HEK293 (cell line): ENCODE results near the gene RTN4.

Experiments used
- CTCF ChIA-PET: fragments of 350-600 bp; formaldehyde crosslinking; extraction: SDS; loops from one replicate; lab custom pipeline; 2021; ENCODE audit warnings: antibody characterized with exemption; lab: Yijun Ruan, JAX
- POLR2A ChIA-PET: fragments of 300-600 bp; formaldehyde crosslinking; extraction: SDS; loops from one replicate; lab custom pipeline; 2020; ENCODE audit warnings: antibody characterized with exemption, inconsistent platforms; lab: Yijun Ruan, JAX
- H3K27ac ChIP-seq: fragments of 200-500 bp; sonication (Bioruptor generic); 2 replicates; pipeline ENCODE4 v1.5.1; 2014; ENCODE audit warnings: low read depth, low read length, control low read depth, inconsistent platforms; ENCODE audit errors: extremely low read depth
- H3K36me3 ChIP-seq, 2 experiments: fragments of 200-500 bp in 1 of 2; sonication (Bioruptor generic) in 1 of 2; 1 replicate in 1 of 2; 2 replicates in 1 of 2; pipeline ENCODE4 v1.5.1; 2014 to 2017; ENCODE audit warnings: inconsistent platforms in 2 of 2, low read length in 2 of 2; ENCODE audit not compliant: control insufficient read depth in 2 of 2, insufficient read depth in 1 of 2
- H3K4me1 ChIP-seq: fragments of 200-500 bp; sonication (Bioruptor generic); 2 replicates; pipeline ENCODE4 v1.5.1; 2014; ENCODE audit warnings: mild to moderate bottlenecking, low read length, inconsistent platforms; ENCODE audit not compliant: control insufficient read depth, insufficient read depth
- H3K4me3 ChIP-seq: 2 replicates; pipeline ENCODE4 v1.5.1; 2011; ENCODE audit warnings: low read depth, mild to moderate bottlenecking, control low read depth, low read length, moderate library complexity
- H3K9me3 ChIP-seq: fragments of 200-500 bp; sonication (Bioruptor generic); 2 replicates; pipeline ENCODE4 v1.5.1; 2014; ENCODE audit warnings: low read depth, low read length, inconsistent platforms; ENCODE audit not compliant: control insufficient read depth, insufficient read depth
- HOXC10 ChIP-seq: sonication (generic); formaldehyde crosslinking; IDR thresholded peaks from 2 replicates; pipeline ENCODE4 v1.8.1; 2023; ENCODE audit warnings: mild to moderate bottlenecking, missing genetic modification reagents
- PRDM1 ChIP-seq: fragments of 450-650 bp; formaldehyde crosslinking; IDR thresholded peaks from 2 replicates; pipeline ENCODE4; 2016; ENCODE audit warnings: missing biosample characterization, missing genetic modification characterization
- ZFP37 ChIP-seq: fragments of 450-650 bp; formaldehyde crosslinking; IDR thresholded peaks from 2 replicates; pipeline ENCODE4 v1.5.1; 2016; ENCODE audit warnings: missing biosample characterization, missing genetic modification characterization
- ZNF146 ChIP-seq: fragments of 450-650 bp; formaldehyde crosslinking; IDR thresholded peaks from 2 replicates; pipeline ENCODE4 v1.5.1; 2016; ENCODE audit warnings: missing biosample characterization, missing genetic modification characterization
- ZNF223 ChIP-seq: fragments of 450-650 bp; formaldehyde crosslinking; IDR thresholded peaks from 2 replicates; pipeline ENCODE4 v1.5.1; 2016; ENCODE audit warnings: missing biosample characterization, missing genetic modification characterization
- ZNF404 ChIP-seq: fragments of 450-650 bp; formaldehyde crosslinking; IDR thresholded peaks from 2 replicates; pipeline ENCODE4 v1.5.1; 2017; ENCODE audit warnings: missing biosample characterization, missing genetic modification characterization
- ZNF423 ChIP-seq: fragments of 450-650 bp; formaldehyde crosslinking; IDR thresholded peaks from 2 replicates; pipeline ENCODE4 v1.5.1; 2016; ENCODE audit warnings: missing biosample characterization, missing genetic modification characterization
- ZNF561 ChIP-seq: fragments of 450-650 bp; IDR thresholded peaks from 2 replicates; pipeline ENCODE4 v1.5.1; 2018; ENCODE audit warnings: missing biosample characterization, missing genetic modification characterization, borderline replicate concordance
- ZNF624 ChIP-seq: fragments of 450-650 bp; formaldehyde crosslinking; IDR thresholded peaks from 2 replicates; pipeline ENCODE4 v1.5.1; 2017; ENCODE audit warnings: missing biosample characterization, missing genetic modification characterization
- ZNF776 ChIP-seq: fragments of 450-650 bp; formaldehyde crosslinking; IDR thresholded peaks from 2 replicates; pipeline ENCODE4 v1.5.0; 2017; ENCODE audit warnings: missing biosample characterization, missing genetic modification characterization, borderline replicate concordance
- ZNF792 ChIP-seq: fragments of 450-650 bp; formaldehyde crosslinking; IDR thresholded peaks from 2 replicates; pipeline ENCODE4 v1.5.1; 2016; ENCODE audit warnings: missing biosample characterization, missing genetic modification characterization
- TF ChIP-seq, protein P1 (sequence below): fragments of 450-650 bp; formaldehyde crosslinking; IDR thresholded peaks from 2 replicates; pipeline ENCODE4 v1.5.1; 2016; ENCODE audit warnings: missing biosample characterization, missing genetic modification characterization
- TF ChIP-seq, protein P2 (sequence below): fragments of 450-650 bp; formaldehyde crosslinking; IDR thresholded peaks from 2 replicates; pipeline ENCODE4 v1.5.1; 2016; ENCODE audit warnings: missing biosample characterization, missing genetic modification characterization
- TF ChIP-seq, protein P3 (sequence below): fragments of 450-650 bp; formaldehyde crosslinking; IDR thresholded peaks from 2 replicates; pipeline ENCODE4 v1.5.1; 2017; ENCODE audit warnings: missing biosample characterization, missing genetic modification characterization
- TF ChIP-seq, protein P4 (sequence below): fragments of 450-650 bp; formaldehyde crosslinking; IDR thresholded peaks from 2 replicates; pipeline ENCODE4 v1.5.1; 2016; ENCODE audit warnings: missing biosample characterization, missing genetic modification characterization, low read depth
- TF ChIP-seq, protein P5 (sequence below): fragments of 450-650 bp; formaldehyde crosslinking; IDR thresholded peaks from 2 replicates; pipeline ENCODE4 v1.5.1; 2016; ENCODE audit warnings: missing biosample characterization, missing genetic modification characterization, borderline replicate concordance
- TF ChIP-seq, protein P6 (sequence below): fragments of 450-650 bp; formaldehyde crosslinking; conservative IDR thresholded peaks from 2 replicates; pipeline ENCODE4 v1.5.1; 2016; ENCODE audit warnings: low read depth, missing biosample characterization, missing genetic modification characterization

RTN4 gene

DNA sequence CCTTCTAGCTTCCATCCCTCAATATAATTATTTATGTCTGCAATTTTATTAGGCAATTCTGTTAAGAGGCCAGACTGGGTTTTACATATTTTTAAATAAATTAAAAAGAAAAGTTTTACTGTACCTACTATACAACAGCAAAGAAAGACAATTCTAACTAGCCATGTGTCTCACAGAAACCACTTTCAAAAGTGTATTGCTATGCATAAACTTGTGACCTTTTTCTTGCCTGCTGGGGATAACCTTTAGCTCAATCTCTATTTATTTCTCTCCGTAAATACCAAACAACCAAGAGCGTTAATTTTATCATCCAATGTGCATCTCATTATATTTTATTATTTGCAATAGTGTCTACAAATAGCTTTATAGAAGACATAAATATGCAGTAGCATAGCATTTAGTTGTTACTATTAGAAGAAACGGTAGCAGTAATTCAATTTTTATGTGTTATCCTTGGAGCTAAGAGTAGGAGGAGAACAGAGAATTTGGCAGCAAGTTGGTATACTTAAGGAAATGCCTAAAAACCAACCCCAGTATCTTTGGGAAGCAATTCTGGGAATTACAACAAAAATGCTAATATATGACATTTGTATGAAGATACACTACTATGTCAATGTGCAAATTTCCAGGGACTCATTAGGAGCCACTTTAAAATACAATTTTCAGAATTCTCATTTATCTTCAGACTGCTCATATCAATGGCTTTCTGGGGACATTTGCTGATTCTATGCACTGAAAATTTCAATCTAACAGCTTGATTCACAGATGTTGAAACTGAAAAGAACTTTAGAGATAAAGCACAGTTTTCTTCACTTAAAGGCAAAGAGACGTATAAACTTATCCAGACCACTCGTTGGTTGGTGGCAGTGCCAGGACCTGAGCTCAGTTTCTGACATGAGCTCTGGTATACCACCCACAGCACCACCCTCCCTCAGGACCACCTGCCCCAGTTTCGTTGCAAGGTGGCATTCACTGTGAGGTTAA is 23.0 kb upstream of the RTN4 start (continued):
- TF ChIP-seq, protein P1, sequence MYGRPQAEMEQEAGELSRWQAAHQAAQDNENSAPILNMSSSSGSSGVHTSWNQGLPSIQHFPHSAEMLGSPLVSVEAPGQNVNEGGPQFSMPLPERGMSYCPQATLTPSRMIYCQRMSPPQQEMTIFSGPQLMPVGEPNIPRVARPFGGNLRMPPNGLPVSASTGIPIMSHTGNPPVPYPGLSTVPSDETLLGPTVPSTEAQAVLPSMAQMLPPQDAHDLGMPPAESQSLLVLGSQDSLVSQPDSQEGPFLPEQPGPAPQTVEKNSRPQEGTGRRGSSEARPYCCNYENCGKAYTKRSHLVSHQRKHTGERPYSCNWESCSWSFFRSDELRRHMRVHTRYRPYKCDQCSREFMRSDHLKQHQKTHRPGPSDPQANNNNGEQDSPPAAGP (tag by site-specific recombination): no peak
- no peak for TF ChIP-seq ZNF223
- TF ChIP-seq, protein P2, sequence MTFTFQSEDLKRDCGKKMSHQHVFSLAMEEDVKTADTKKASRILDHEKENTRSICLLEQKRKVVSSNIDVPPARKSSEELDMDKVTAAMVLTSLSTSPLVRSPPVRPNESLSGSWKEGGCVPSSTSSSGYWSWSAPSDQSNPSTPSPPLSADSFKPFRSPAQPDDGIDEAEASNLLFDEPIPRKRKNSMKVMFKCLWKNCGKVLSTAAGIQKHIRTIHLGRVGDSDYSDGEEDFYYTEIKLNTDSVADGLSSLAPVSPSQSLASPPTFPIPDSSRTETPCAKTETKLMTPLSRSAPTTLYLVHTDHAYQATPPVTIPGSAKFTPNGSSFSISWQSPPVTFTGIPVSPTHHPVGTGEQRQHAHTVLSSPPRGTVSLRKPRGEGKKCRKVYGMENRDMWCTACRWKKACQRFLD (tag by site-specific recombination): no peak

DNA sequence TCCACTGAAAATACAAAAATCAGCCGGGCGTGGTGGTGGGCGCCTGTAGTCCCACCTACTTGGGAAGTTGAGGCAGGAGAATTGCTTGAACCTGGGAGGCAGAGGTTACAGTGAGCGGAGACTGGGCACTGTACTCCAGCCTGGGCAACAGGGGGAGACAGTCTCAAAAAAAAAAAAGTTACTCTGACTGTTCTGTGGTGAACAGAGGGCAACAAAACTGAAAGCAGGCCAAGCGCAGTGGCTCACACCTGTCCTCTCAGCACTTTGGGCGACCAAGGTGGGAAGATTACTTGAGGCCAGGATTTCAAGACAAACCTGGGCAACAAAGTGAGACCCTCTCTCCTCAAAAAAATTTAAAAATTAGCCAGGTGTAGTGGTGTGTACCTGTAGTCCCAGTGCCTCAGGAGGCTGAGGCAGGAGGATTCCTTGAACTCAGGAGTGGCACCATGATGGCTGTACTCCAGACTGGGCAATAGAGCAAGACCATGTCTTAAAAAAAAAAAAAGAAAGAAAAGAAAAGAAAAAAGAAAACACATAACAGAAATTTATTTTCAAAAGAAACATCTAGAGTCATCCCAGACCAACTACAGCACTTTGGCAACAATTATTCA is 13.6 kb upstream of the RTN4 start:
- no peak overlapping the region for H3K4me3 ChIP-seq
- H3K4me1 ChIP-seq: no peaks in the 10 kb centered on the region
- no peak overlapping the region for H3K27ac ChIP-seq
- H3K36me3 ChIP-seq: no peaks in the 10 kb centered on the region
- POLR2A ChIA-PET: no interaction called here
- H3K9me3 ChIP-seq: no peaks in the 10 kb centered on the region
- CTCF ChIA-PET: no interaction called here
- TF ChIP-seq, protein P3, sequence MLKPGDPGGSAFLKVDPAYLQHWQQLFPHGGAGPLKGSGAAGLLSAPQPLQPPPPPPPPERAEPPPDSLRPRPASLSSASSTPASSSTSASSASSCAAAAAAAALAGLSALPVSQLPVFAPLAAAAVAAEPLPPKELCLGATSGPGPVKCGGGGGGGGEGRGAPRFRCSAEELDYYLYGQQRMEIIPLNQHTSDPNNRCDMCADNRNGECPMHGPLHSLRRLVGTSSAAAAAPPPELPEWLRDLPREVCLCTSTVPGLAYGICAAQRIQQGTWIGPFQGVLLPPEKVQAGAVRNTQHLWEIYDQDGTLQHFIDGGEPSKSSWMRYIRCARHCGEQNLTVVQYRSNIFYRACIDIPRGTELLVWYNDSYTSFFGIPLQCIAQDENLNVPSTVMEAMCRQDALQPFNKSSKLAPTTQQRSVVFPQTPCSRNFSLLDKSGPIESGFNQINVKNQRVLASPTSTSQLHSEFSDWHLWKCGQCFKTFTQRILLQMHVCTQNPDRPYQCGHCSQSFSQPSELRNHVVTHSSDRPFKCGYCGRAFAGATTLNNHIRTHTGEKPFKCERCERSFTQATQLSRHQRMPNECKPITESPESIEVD (tag by site-specific recombination): no peak
- no peak for TF ChIP-seq ZNF423 (tag by site-specific recombination)
- TF ChIP-seq ZNF561 (tag by site-specific recombination): no peak
- no peak for TF ChIP-seq ZFP37 (tag by site-specific recombination)
- TF ChIP-seq, protein P4, sequence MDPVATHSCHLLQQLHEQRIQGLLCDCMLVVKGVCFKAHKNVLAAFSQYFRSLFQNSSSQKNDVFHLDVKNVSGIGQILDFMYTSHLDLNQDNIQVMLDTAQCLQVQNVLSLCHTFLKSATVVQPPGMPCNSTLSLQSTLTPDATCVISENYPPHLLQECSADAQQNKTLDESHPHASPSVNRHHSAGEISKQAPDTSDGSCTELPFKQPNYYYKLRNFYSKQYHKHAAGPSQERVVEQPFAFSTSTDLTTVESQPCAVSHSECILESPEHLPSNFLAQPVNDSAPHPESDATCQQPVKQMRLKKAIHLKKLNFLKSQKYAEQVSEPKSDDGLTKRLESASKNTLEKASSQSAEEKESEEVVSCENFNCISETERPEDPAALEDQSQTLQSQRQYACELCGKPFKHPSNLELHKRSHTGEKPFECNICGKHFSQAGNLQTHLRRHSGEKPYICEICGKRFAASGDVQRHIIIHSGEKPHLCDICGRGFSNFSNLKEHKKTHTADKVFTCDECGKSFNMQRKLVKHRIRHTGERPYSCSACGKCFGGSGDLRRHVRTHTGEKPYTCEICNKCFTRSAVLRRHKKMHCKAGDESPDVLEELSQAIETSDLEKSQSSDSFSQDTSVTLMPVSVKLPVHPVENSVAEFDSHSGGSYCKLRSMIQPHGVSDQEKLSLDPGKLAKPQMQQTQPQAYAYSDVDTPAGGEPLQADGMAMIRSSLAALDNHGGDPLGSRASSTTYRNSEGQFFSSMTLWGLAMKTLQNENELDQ (tag by site-specific recombination): no peak
- no peak for TF ChIP-seq ZNF776 (tag by site-specific recombination)
- TF ChIP-seq PRDM1 (tag by site-specific recombination): no peak
- TF ChIP-seq HOXC10 (CRISPR knock-in tag): no peak
- no peak for TF ChIP-seq ZNF624 (tag by site-specific recombination)
- no peak for TF ChIP-seq ZNF792 (tag by site-specific recombination)
- no peak for TF ChIP-seq ZNF404 (tag by site-specific recombination)
- TF ChIP-seq, protein P5, sequence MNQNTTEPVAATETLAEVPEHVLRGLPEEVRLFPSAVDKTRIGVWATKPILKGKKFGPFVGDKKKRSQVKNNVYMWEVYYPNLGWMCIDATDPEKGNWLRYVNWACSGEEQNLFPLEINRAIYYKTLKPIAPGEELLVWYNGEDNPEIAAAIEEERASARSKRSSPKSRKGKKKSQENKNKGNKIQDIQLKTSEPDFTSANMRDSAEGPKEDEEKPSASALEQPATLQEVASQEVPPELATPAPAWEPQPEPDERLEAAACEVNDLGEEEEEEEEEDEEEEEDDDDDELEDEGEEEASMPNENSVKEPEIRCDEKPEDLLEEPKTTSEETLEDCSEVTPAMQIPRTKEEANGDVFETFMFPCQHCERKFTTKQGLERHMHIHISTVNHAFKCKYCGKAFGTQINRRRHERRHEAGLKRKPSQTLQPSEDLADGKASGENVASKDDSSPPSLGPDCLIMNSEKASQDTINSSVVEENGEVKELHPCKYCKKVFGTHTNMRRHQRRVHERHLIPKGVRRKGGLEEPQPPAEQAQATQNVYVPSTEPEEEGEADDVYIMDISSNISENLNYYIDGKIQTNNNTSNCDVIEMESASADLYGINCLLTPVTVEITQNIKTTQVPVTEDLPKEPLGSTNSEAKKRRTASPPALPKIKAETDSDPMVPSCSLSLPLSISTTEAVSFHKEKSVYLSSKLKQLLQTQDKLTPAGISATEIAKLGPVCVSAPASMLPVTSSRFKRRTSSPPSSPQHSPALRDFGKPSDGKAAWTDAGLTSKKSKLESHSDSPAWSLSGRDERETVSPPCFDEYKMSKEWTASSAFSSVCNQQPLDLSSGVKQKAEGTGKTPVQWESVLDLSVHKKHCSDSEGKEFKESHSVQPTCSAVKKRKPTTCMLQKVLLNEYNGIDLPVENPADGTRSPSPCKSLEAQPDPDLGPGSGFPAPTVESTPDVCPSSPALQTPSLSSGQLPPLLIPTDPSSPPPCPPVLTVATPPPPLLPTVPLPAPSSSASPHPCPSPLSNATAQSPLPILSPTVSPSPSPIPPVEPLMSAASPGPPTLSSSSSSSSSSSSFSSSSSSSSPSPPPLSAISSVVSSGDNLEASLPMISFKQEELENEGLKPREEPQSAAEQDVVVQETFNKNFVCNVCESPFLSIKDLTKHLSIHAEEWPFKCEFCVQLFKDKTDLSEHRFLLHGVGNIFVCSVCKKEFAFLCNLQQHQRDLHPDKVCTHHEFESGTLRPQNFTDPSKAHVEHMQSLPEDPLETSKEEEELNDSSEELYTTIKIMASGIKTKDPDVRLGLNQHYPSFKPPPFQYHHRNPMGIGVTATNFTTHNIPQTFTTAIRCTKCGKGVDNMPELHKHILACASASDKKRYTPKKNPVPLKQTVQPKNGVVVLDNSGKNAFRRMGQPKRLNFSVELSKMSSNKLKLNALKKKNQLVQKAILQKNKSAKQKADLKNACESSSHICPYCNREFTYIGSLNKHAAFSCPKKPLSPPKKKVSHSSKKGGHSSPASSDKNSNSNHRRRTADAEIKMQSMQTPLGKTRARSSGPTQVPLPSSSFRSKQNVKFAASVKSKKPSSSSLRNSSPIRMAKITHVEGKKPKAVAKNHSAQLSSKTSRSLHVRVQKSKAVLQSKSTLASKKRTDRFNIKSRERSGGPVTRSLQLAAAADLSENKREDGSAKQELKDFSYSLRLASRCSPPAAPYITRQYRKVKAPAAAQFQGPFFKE (tag by site-specific recombination): no peak
- no peak for TF ChIP-seq ZNF146 (tag by site-specific recombination)
- TF ChIP-seq, protein P6, sequence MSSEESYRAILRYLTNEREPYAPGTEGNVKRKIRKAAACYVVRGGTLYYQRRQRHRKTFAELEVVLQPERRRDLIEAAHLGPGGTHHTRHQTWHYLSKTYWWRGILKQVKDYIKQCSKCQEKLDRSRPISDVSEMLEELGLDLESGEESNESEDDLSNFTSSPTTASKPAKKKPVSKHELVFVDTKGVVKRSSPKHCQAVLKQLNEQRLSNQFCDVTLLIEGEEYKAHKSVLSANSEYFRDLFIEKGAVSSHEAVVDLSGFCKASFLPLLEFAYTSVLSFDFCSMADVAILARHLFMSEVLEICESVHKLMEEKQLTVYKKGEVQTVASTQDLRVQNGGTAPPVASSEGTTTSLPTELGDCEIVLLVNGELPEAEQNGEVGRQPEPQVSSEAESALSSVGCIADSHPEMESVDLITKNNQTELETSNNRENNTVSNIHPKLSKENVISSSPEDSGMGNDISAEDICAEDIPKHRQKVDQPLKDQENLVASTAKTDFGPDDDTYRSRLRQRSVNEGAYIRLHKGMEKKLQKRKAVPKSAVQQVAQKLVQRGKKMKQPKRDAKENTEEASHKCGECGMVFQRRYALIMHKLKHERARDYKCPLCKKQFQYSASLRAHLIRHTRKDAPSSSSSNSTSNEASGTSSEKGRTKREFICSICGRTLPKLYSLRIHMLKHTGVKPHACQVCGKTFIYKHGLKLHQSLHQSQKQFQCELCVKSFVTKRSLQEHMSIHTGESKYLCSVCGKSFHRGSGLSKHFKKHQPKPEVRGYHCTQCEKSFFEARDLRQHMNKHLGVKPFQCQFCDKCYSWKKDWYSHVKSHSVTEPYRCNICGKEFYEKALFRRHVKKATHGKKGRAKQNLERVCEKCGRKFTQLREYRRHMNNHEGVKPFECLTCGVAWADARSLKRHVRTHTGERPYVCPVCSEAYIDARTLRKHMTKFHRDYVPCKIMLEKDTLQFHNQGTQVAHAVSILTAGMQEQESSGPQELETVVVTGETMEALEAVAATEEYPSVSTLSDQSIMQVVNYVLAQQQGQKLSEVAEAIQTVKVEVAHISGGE (tag by site-specific recombination): no peak
